CD14-positive monocyte (primary cell): ENCODE measurements around the gene DRC7. TPM values are rescaled to one million over a fixed set of nuclear protein-coding genes. Genes with fewer than 3 reads are reported as not detected.

Experiments
- DNase-seq, 3 donors: peaks; one replicate each; pipeline ENCODE4 v3.0.0-alpha.2; 2011 to 2022
- H2AFZ ChIP-seq: 2 replicates; pipeline ENCODE4 v1.6.0; 2012; ENCODE audit warnings: mild to moderate bottlenecking, low read depth, low read length, inconsistent platforms; ENCODE audit not compliant: insufficient read depth, poor library complexity, severe bottlenecking
- H3K27ac ChIP-seq, 2 donors: 1 replicate in 1 of 2; 2 replicates in 1 of 2; pipeline ENCODE4 v1.5.1; 2012 to 2013; ENCODE audit warnings: low read length in 2 of 2, control low read depth in 1 of 2, inconsistent platforms in 1 of 2, low read depth in 1 of 2, mild to moderate bottlenecking in 1 of 2
- H3K27me3 ChIP-seq, 2 donors: one replicate each; pipeline versions ENCODE4 v1.6.0 to v1.6.1; 2011 to 2013; ENCODE audit warnings: low read length in 2 of 2; ENCODE audit not compliant: control insufficient read depth in 2 of 2, insufficient read depth in 2 of 2
- H3K36me3 ChIP-seq, 2 donors: replicated peaks in 1 of 2; 1 replicate in 1 of 2; 2 replicates in 1 of 2; pipeline versions ENCODE4 v1.5.1 to v1.6.1; 2012 to 2013; ENCODE audit warnings: low read length in 2 of 2, control low read depth in 1 of 2, inconsistent platforms in 1 of 2, mild to moderate bottlenecking in 1 of 2; ENCODE audit not compliant: insufficient read depth in 2 of 2, control insufficient read depth in 1 of 2
- H3K4me1 ChIP-seq, 2 donors: 1 replicate in 1 of 2; 2 replicates in 1 of 2; pipeline versions ENCODE4 v1.5.1 to v1.6.1; 2012 to 2013; ENCODE audit warnings: low read length in 2 of 2, control low read depth in 1 of 2, inconsistent platforms in 1 of 2, mild to moderate bottlenecking in 1 of 2, moderate library complexity in 1 of 2; ENCODE audit not compliant: insufficient read depth in 2 of 2, control insufficient read depth in 1 of 2
- H3K4me2 ChIP-seq: replicated peaks from 2 replicates; pipeline ENCODE3; 2012; ENCODE audit warnings: low read length, moderate library complexity, mild to moderate bottlenecking; ENCODE audit not compliant: poor library complexity, severe bottlenecking; ENCODE audit errors: extremely low read depth
- H3K4me3 ChIP-seq, 3 experiments: fragments of 200-600 bp in 1 of 3; sonication (generic) in 1 of 3; replicated peaks in 1 of 3; 1 replicate in 2 of 3; 2 replicates in 1 of 3; pipeline ENCODE4 v1.5.1; 2011 to 2013; ENCODE audit warnings: low read length in 3 of 3, mild to moderate bottlenecking in 3 of 3, control low read depth in 2 of 3, low read depth in 2 of 3, inconsistent platforms in 1 of 3, moderate library complexity in 1 of 3
- H3K79me2 ChIP-seq: 2 replicates; pipeline ENCODE4 v1.6.0; 2012; ENCODE audit warnings: mild to moderate bottlenecking, control low read depth, inconsistent platforms, low read length, moderate library complexity; ENCODE audit not compliant: insufficient read depth
- H3K9ac ChIP-seq: 2 replicates; pipeline ENCODE4 v1.6.0; 2017; ENCODE audit warnings: low read length, mild to moderate bottlenecking; ENCODE audit not compliant: insufficient read depth, poor library complexity, severe bottlenecking
- H3K9me3 ChIP-seq, 2 donors: replicated peaks in 1 of 2; 1 replicate in 1 of 2; 2 replicates in 1 of 2; pipeline versions ENCODE4 v1.5.1 to v1.6.1; 2012 to 2013; ENCODE audit warnings: low read length in 2 of 2, control low read depth in 1 of 2; ENCODE audit not compliant: control insufficient read depth in 1 of 2, insufficient read depth in 1 of 2
- H4K20me1 ChIP-seq: 2 replicates; pipeline ENCODE4 v1.6.0; 2012; ENCODE audit warnings: mild to moderate bottlenecking, low read length, control low read depth, moderate library complexity; ENCODE audit not compliant: insufficient read depth
- H3K27ac Mint-ChIP-seq, 7 donors: one replicate each; pipeline ENCODE4 v1.8.0; 2020; ENCODE audit warnings: mild to moderate bottlenecking in 7 of 7, mixed read lengths in 7 of 7, moderate library complexity in 6 of 7, inconsistent platforms in 2 of 7
- H3K27me3 Mint-ChIP-seq, 3 donors: one replicate each; pipeline ENCODE4 v1.8.0; 2021 to 2022; ENCODE audit warnings: low read depth in 3 of 3, mild to moderate bottlenecking in 3 of 3, mixed read lengths in 3 of 3, moderate library complexity in 3 of 3, inconsistent platforms in 1 of 3
- H3K36me3 Mint-ChIP-seq, 2 donors: one replicate each; pipeline ENCODE4 v1.8.0; 2020; ENCODE audit warnings: mixed read lengths in 2 of 2, inconsistent platforms in 1 of 2, mild to moderate bottlenecking in 1 of 2
- H3K4me1 Mint-ChIP-seq: one replicate; pipeline ENCODE4 v1.8.0; 2020; ENCODE audit warnings: mild to moderate bottlenecking, mixed read lengths
- H3K4me3 Mint-ChIP-seq, 2 donors: one replicate each; pipeline ENCODE4 v1.8.0; 2020; ENCODE audit warnings: mild to moderate bottlenecking in 2 of 2, mixed read lengths in 2 of 2, moderate library complexity in 1 of 2
- H3K9me3 Mint-ChIP-seq, 7 donors: one replicate each; pipeline ENCODE4 v1.8.0; 2020 to 2022; ENCODE audit warnings: mixed read lengths in 7 of 7, mild to moderate bottlenecking in 6 of 7, moderate library complexity in 6 of 7, inconsistent platforms in 2 of 7
- CTCF ChIP-seq: fragments of 200-600 bp; IDR thresholded peaks from one replicate; pipeline ENCODE4 v1.8.0; 2022; ENCODE audit warnings: antibody characterized with exemption, mild to moderate bottlenecking
- WGBS: methylation state at CpG from one replicate; pipeline ENCODE4 v1.1.5; 2013; ENCODE audit warnings: missing lambda C conversion rate; ENCODE audit not compliant: insufficient coverage; 5-methylcytosine and 5-hydroxymethylcytosine counted together
- intact Hi-C, 2 donors: fragments of 100-400 bp; cut with micrococcal nuclease; formaldehyde crosslinking; loops; one replicate each; pipeline versions ENCODE4 v1.15.0 to v1.15.1; 2023
- polyA plus RNA-seq, 3 donors: library from polyadenylated mRNA; depleted of rRNA in 1 of 3; unstranded in 2 of 3; stranded (reverse) in 1 of 3; fragments of 300-500 nt in 2 of 3; fragments of >200 nt in 1 of 3; fragmentation: Illumina TruSeq in 2 of 3; gene quantifications; 1 replicate in 2 of 3; 2 replicates in 1 of 3; pipeline ENCODE4 v1.2.3, GENCODE V29; 2012 to 2021

DRC7 gene
- polyA plus RNA-seq, 3 donors = 0.11 to 0.41 TPM; not detected in 1

GRCh38 chr16:57747996-57748395 is 53.4 kb downstream of the DRC7 start:
- Mint-ChIP-seq H3K4me1 (no peaks in the 10 kb centered on the region), H3K4me3 (no peak overlapping the region), H3K9me3 (no peaks in the 10 kb centered on the region), H3K27ac (no peak overlapping the region), H3K27me3 (no peaks in the 10 kb centered on the region), H3K36me3 (peaks cover 33 to 51% of the 10 kb centered on the region in 2 donors)
- H3K36me3 ChIP-seq = peaks cover 32 to 51% of the 10 kb centered on the region in 2 donors
- no peak for TF ChIP-seq CTCF
- DNase-seq = no peak
- H3K27ac ChIP-seq = no peak overlapping the region
- H3K4me1 ChIP-seq = no peaks in the 10 kb centered on the region
- H3K4me3 ChIP-seq = no peak overlapping the region
- 94% methylated on average over 3 of the region's 6 CpGs for WGBS
- H3K9ac ChIP-seq = no peak overlapping the region
- H3K27me3 ChIP-seq = no peaks in the 10 kb centered on the region
- intact Hi-C loops = no loop called here
- no peaks in the 10 kb centered on the region for H3K9me3 ChIP-seq
- no peak overlapping the region for H3K4me2 ChIP-seq
- H4K20me1 ChIP-seq = no peaks in the 10 kb centered on the region
- H2AFZ ChIP-seq = no peak overlapping the region
- H3K79me2 ChIP-seq = no peaks in the 10 kb centered on the region

- intact Hi-C loops = no loop called here
- no peak overlapping the region for H3K9ac ChIP-seq
- H3K4me3 Mint-ChIP-seq = no peak overlapping the region
- H3K27me3 ChIP-seq = no peaks in the 10 kb centered on the region
- DNase-seq = no peak
- H3K36me3 ChIP-seq = peaks cover 35 to 51% of the 10 kb centered on the region in 2 donors
- no peaks in the 10 kb centered on the region for H3K4me1 Mint-ChIP-seq
- no peak for TF ChIP-seq CTCF
- no peak overlapping the region for H3K27ac ChIP-seq
- no peaks in the 10 kb centered on the region for H3K9me3 ChIP-seq
- WGBS = 93% methylated on average over 11 of the region's 11 CpGs
- no peak overlapping the region for H3K4me2 ChIP-seq
- H3K27ac Mint-ChIP-seq = no peak overlapping the region
- H4K20me1 ChIP-seq = no peaks in the 10 kb centered on the region
- H3K9me3 Mint-ChIP-seq = no peaks in the 10 kb centered on the region
- H2AFZ ChIP-seq = no peak overlapping the region
- peaks cover 32 to 51% of the 10 kb centered on the region in 2 donors for H3K36me3 Mint-ChIP-seq
- H3K4me1 ChIP-seq = no peaks in the 10 kb centered on the region
- no peaks in the 10 kb centered on the region for H3K27me3 Mint-ChIP-seq
- no peaks in the 10 kb centered on the region for H3K79me2 ChIP-seq
- no peak overlapping the region for H3K4me3 ChIP-seq
Measured at GRCh38 chr16:57748596-57748995, 54.0 kb downstream of the DRC7 start.
